Psoas muscle (tissue), 8 donors: ENCODE measurements around the gene SPRY2. TPM values are rescaled to one million over a fixed set of nuclear protein-coding genes. Genes with fewer than 3 reads are reported as not detected.
A peak's percentile ranks its signal among the peaks of the same experiment; 100 is the strongest.

Source experiments
- ATAC-seq, 4 donors: fragments of 200-7000 bp; cut with Tn5 transposase; one replicate each; pipeline ENCODE4 v1.9.1; 2020; ENCODE audit warnings: moderate library complexity in 3 of 4, mild to moderate bottlenecking in 2 of 4
- DNase-seq, 2 donors: peaks; one replicate each; pipeline ENCODE4 v3.0.0-alpha.2; 2020
- H3K27ac ChIP-seq: fragments of 200-600 bp; one replicate; pipeline ENCODE4 v1.8.0; 2022
- H3K27me3 ChIP-seq, 3 donors: fragments of 200-600 bp in 1 of 3; one replicate each; pipeline versions ENCODE4 v1.6.1 to v1.8.0; 2013 to 2022; ENCODE audit warnings: low read length in 2 of 3, mild to moderate bottlenecking in 2 of 3, moderate library complexity in 1 of 3; ENCODE audit not compliant: insufficient read depth in 3 of 3
- H3K36me3 ChIP-seq, 2 donors: fragments of 200-600 bp in 1 of 2; one replicate each; pipeline versions ENCODE4 v1.6.1 to v1.8.0; 2013 to 2022; ENCODE audit warnings: low read depth in 1 of 2, mild to moderate bottlenecking in 1 of 2, moderate library complexity in 1 of 2; ENCODE audit not compliant: insufficient read depth in 1 of 2
- H3K4me1 ChIP-seq: fragments of 200-600 bp; one replicate; pipeline ENCODE4 v1.8.0; 2022
- H3K4me3 ChIP-seq: fragments of 200-600 bp; one replicate; pipeline ENCODE4 v1.8.0; 2022; ENCODE audit warnings: mild to moderate bottlenecking
- H3K9me3 ChIP-seq: fragments of 200-600 bp; one replicate; pipeline ENCODE4 v1.8.0; 2022
- WGBS, 3 donors: extraction: QIAGEN DNeasy Blood & Tissue Kit; methylation state at CpG; one replicate each; pipeline versions ENCODE4 v1.1.6 to v1.1.7; 2013; 5-methylcytosine and 5-hydroxymethylcytosine counted together
- intact Hi-C, 2 donors: fragments of 100-400 bp; cut with DNase I; formaldehyde crosslinking; loops; one replicate each; pipeline versions ENCODE4 v1.11.0 to v1.14.2; 2022
- polyA plus RNA-seq, 3 donors: library from polyadenylated mRNA; stranded (reverse); fragments of 200-250 nt; gene quantifications; one replicate each; pipeline ENCODE4 v1.2.3, GENCODE V29; 2013
- total RNA-seq, 4 donors: library from RNA; stranded (reverse); fragmentation: NEBNext Ultra II Directional in 2 of 4; extraction: Animal tissue kit (Norgen Biotek cat#: 25700) in 2 of 4; gene quantifications; one replicate each; pipeline versions ENCODE4 v1.2.1 to v1.2.4, GENCODE V29; 2021 to 2023
- TF ChIP-seq, protein P1 (sequence below): fragments of 200-600 bp; IDR thresholded peaks from one replicate; pipeline ENCODE4 v1.8.0; 2022; ENCODE audit warnings: antibody characterized with exemption
- donor health status: healthy with polysubstance abuse.
- donor health status: DM: no; HTN: no; CAD: no; lungs with moderate emphysema.
- donor health status: Bipolar disorder and iron deficiency.
- donor health status: healthy.
- donor health status: DM: yes; HTN: yes; CAD: no.
- donor health status: DM: no; HTN: no; CAD: no.
- donor health status: DM: no; HTN: no; CAD: no.
- donor health status: DM: yes; HTN: yes; CAD: no.

SPRY2 gene
- total and polyA plus RNA-seq, 7 donors = 15.2 to 171 (median 26.5) TPM

DNA sequence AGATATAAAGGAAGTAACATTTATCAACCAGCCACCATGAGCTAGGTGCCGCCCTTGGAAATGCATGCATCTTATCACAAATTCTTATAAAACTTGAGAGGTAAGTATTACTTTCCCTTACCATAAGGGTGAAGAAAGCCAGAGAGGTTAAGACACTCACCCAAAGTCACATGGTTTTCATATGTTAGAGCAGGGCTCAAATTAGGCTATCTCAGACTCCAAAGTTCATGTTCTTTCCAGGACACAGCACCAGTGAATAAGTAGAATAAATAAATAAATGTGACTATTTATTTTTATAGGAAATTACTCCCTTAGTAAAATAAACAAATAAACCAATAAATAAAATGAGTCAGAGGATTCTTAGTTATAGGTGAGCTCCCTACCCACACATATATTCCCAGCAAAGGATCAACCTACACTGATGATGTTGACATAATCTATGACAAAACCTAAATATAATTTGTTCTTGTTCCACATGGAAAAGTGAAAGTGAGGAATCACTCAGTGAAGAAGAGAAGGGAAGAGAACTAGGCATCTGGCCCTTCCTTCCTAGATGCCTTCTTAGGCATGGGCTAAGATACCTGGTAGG lies 27.2 kb downstream of the SPRY2 start:
- Histone ChIP-seq H3K4me1 (peaks cover 8% of the 10 kb centered on the region), H3K27me3 (no peaks in the 10 kb centered on the region), H3K9me3 (no peaks in the 10 kb centered on the region), H3K36me3 (no peaks in the 10 kb centered on the region), H3K27ac (no peak overlapping the region), H3K4me3 (no peak overlapping the region)
- intact Hi-C loops = no loop called here
- TF ChIP-seq, protein P1, sequence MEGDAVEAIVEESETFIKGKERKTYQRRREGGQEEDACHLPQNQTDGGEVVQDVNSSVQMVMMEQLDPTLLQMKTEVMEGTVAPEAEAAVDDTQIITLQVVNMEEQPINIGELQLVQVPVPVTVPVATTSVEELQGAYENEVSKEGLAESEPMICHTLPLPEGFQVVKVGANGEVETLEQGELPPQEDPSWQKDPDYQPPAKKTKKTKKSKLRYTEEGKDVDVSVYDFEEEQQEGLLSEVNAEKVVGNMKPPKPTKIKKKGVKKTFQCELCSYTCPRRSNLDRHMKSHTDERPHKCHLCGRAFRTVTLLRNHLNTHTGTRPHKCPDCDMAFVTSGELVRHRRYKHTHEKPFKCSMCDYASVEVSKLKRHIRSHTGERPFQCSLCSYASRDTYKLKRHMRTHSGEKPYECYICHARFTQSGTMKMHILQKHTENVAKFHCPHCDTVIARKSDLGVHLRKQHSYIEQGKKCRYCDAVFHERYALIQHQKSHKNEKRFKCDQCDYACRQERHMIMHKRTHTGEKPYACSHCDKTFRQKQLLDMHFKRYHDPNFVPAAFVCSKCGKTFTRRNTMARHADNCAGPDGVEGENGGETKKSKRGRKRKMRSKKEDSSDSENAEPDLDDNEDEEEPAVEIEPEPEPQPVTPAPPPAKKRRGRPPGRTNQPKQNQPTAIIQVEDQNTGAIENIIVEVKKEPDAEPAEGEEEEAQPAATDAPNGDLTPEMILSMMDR = no peak
- ATAC-seq (no peak), DNase-seq (no peak)
- 96 to 100% (median 100%) methylated on average over 1 of the region's 1 CpG for WGBS, 3 donors

DNA sequence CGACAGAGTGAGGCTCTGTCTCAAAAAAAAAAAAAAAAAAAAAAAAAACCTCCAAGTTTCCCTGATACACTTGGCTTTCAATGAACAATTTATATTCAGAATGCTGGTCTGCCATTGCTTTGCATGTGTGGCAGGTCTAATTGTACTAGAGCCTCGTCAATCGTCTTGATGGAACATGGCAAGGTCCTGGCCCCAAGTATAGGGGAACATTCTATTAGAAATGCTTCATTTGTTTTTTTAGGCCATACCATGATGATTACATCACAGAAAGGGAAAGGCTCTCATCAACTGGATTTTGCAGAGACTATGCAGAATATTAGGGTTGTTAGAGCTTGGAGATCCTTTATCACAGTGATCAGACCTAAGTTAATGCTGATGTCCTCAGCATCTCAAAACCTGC lies 28.0 kb downstream of the SPRY2 start:
- no peak overlapping the region for H3K4me3 ChIP-seq
- no peak for ATAC-seq
- no peak overlapping the region for H3K27ac ChIP-seq
- whole genome bisulfite sequencing, 3 donors = 91 to 95% (median 93%) methylated on average over 3 of the region's 3 CpGs
- no peaks in the 10 kb centered on the region for H3K27me3 ChIP-seq
- no peak for DNase-seq
- H3K36me3 ChIP-seq = no peaks in the 10 kb centered on the region
- H3K9me3 ChIP-seq = no peaks in the 10 kb centered on the region
- peaks cover 8% of the 10 kb centered on the region for H3K4me1 ChIP-seq
- intact Hi-C loops = no loop called here
- TF ChIP-seq, protein P1 = no peak

DNA sequence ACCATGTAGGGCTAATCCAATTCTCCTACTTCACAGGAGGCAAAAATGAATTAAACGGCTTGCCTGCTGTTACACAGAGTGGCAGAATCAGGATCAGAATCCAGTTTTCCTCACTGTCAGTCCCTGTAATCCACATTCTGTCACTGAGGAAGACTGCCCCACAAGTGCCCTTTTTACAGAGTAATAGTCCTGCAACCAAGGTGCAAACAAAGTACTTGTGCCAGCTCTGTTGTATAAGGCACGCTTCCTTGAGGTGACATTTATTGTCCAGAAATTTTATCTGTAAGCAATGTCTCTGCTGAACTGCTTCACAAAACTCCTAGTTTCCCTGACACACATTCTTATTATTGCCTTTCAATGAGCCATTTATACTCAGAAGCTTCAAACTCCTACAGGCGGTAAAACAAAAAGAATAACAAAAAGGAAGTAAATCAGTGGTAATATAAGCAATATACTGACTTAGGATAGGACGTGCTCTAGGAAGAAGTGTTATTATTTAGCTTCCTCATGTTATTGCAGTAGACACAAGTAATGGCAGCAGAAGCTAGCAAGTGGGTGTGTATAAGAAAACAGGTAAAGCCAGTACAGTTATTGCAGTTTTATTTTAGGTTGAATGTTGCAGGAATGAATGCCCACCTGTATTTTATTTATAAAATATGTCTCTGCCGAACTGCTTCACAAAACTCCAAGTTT lies 28.8 kb downstream of the SPRY2 start:
- TF ChIP-seq, protein P1 = no peak
- WGBS, 3 donors = 81 to 86% (median 85%) methylated on average over 5 of the region's 5 CpGs
- Histone ChIP-seq H3K4me1 (peaks cover 5% of the 10 kb centered on the region), H3K36me3 (no peaks in the 10 kb centered on the region), H3K27me3 (no peaks in the 10 kb centered on the region), H3K9me3 (no peaks in the 10 kb centered on the region), H3K4me3 (no peak overlapping the region), H3K27ac (no peak overlapping the region)
- intact Hi-C loops = no loop called here
- ATAC-seq = no peak
- DNase-seq = no peak

DNA sequence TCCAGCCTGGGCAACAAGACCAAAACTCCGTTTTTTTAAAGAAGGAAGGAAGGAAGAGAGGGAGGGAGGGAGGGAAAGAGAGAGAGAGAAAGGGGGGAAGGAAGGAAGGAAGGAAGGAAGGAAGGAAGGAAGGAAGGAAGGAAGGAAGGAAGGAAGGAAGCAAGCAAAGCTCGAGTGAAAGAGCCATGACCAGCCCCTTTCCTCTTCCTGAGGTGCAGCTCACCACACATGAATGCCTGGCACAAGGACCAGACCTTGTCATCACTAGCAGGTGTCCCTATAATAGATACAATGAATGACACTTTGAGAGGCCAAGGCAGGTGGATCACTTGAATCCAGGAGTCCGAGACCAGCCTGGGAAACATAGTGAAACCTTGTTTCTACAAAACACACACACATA lies 31.0 kb downstream of the SPRY2 start:
- intact Hi-C loops = no loop called here
- 48 to 54% (median 50%) methylated on average over 3 of the region's 3 CpGs for WGBS, 3 donors
- DNase-seq = no peak

More for the DNA sequence above, 31.0 kb downstream of the SPRY2 start:
- Histone ChIP-seq H3K27ac (no peak overlapping the region), H3K27me3 (no peaks in the 10 kb centered on the region), H3K4me1 (peaks cover 5% of the 10 kb centered on the region), H3K9me3 (no peaks in the 10 kb centered on the region), H3K36me3 (no peaks in the 10 kb centered on the region), H3K4me3 (no peak overlapping the region)
- TF ChIP-seq, protein P1 = no peak
- peak in 3 of 4 donors; percentile 74 to 97 (median 81) for ATAC-seq
